Upper lobe of left lung (tissue), 6 donors: Measurements from ENCODE around the gene UNCX. TPM values are rescaled to one million over a fixed set of nuclear protein-coding genes. Genes with fewer than 3 reads are reported as not detected.

Source experiments
- ATAC-seq, 2 donors: fragments of 200-7000 bp; cut with Tn5 transposase; one replicate each; pipeline ENCODE4 v1.9.1; 2022; ENCODE audit warnings: mild to moderate bottlenecking in 2 of 2, moderate library complexity in 2 of 2; ENCODE audit not compliant: low FRiP score in 2 of 2
- DNase-seq, 2 donors: peaks; one replicate each; pipeline ENCODE4 v3.0.0-alpha.2; 2019 to 2020
- H3K27ac ChIP-seq, 4 donors: fragments of 200-600 bp; sonication (generic); one replicate each; pipeline ENCODE4 v1.5.1; 2016 to 2019
- H3K27me3 ChIP-seq, 4 donors: fragments of 200-600 bp; sonication (generic); one replicate each; pipeline ENCODE4 v1.5.1; 2017 to 2019
- H3K36me3 ChIP-seq, 4 donors: fragments of 200-600 bp; sonication (generic); one replicate each; pipeline ENCODE4 v1.5.1; 2016 to 2019
- H3K4me1 ChIP-seq, 4 donors: fragments of 200-600 bp; sonication (generic); one replicate each; pipeline ENCODE4 v1.5.1; 2018 to 2019
- H3K4me3 ChIP-seq, 4 donors: fragments of 200-600 bp; sonication (generic); one replicate each; pipeline ENCODE4 v1.5.1; 2017 to 2019; ENCODE audit warnings: mild to moderate bottlenecking in 2 of 4, moderate library complexity in 1 of 4
- H3K9me3 ChIP-seq, 4 donors: fragments of 200-600 bp; sonication (generic); one replicate each; pipeline ENCODE4 v1.5.1; 2018 to 2019
- CTCF ChIP-seq, 6 experiments: fragments of 450-650 bp in 4 of 6; fragments of 200-600 bp in 2 of 6; sonication (generic) in 2 of 6; IDR thresholded peaks; one replicate each; pipeline ENCODE4 v1.5.1; 2016 to 2019; ENCODE audit warnings: antibody characterized with exemption in 6 of 6
- EP300 ChIP-seq, 4 donors: sonication (generic); formaldehyde crosslinking; IDR thresholded peaks; one replicate each; pipeline ENCODE4 v1.5.1; 2017; ENCODE audit warnings: antibody characterized with exemption in 4 of 4, control low read depth in 2 of 4
- POLR2A ChIP-seq, 4 donors: fragments of 450-650 bp; IDR thresholded peaks; one replicate each; pipeline ENCODE4 v1.5.1; 2016 to 2017; ENCODE audit warnings: antibody characterized with exemption in 4 of 4, mild to moderate bottlenecking in 2 of 4
- POLR2AphosphoS5 ChIP-seq, 2 donors: sonication (generic); formaldehyde crosslinking; IDR thresholded peaks; one replicate each; pipeline ENCODE4 v1.5.1; 2017; ENCODE audit warnings: antibody characterized with exemption in 2 of 2
- WGBS, 2 donors: methylation state at CpG; one replicate each; pipeline ENCODE4 v1.1.5; 2017 to 2018; 5-methylcytosine and 5-hydroxymethylcytosine counted together
- total RNA-seq, 6 donors: library from RNA; depleted of rRNA in 4 of 6; stranded (reverse); fragments of >200 nt in 4 of 6; gene quantifications; one replicate each; pipeline versions ENCODE4 v1.1.0 to v1.2.1, GENCODE V29; 2016 to 2021
- donor health status: DM: no; HTN: no; CAD: no; lungs with moderate emphysema.
- donor health status: DM: no; HTN: yes; CAD: no; lungs with severe emphysema.

UNCX gene
- total RNA-seq, 6 donors from 2014 or later: not detected

- Histone ChIP-seq H3K4me1 (peaks cover 0 to 3% (median 0%) of the 10 kb centered on the region in 4 donors), H3K9me3 (no peaks in the 10 kb centered on the region), H3K27me3 (peaks cover 0 to 45% (median 17%) of the 10 kb centered on the region in 4 donors), H3K36me3 (no peaks in the 10 kb centered on the region), H3K4me3 (no peak overlapping the region), H3K27ac (no peak overlapping the region)
- DNase-seq (peak in 1 of 2 donors; percentile 73), ATAC-seq (no peak)
- no peak for TF ChIP-seq POLR2A (IDR thresholded peaks at IDR 0.05)
- no peak for TF ChIP-seq POLR2AphosphoS5 (IDR thresholded peaks at IDR 0.05)
- no peak for TF ChIP-seq EP300 (IDR thresholded peaks at IDR 0.05)
- TF ChIP-seq CTCF (IDR thresholded peaks at IDR 0.05): no peak
- WGBS, 2 donors: 57 to 76% methylated on average over 12 to 19 of the region's 20 CpGs
Observed at GRCh38 chr7:1253681-1254181, 21.1 kb downstream of the UNCX start.

GRCh38 chr7:1254281-1255079, 21.8 kb downstream of the UNCX start:
- H3K27ac ChIP-seq: no peak overlapping the region
- DNase-seq (no peak), ATAC-seq (no peak)
- H3K4me3 ChIP-seq: no peak overlapping the region
- no peaks in the 10 kb centered on the region for H3K4me1 ChIP-seq
- WGBS, 2 donors: 26 to 33% methylated on average over 12 to 29 of the region's 34 CpGs
- no peaks in the 10 kb centered on the region for H3K9me3 ChIP-seq
- H3K36me3 ChIP-seq: no peaks in the 10 kb centered on the region
- TF ChIP-seq EP300 (IDR thresholded peaks at IDR 0.05) (no peak), POLR2AphosphoS5 (IDR thresholded peaks at IDR 0.05) (no peak), CTCF (IDR thresholded peaks at IDR 0.05) (no peak), POLR2A (IDR thresholded peaks at IDR 0.05) (no peak)
- peaks cover 0 to 43% (median 13%) of the 10 kb centered on the region in 4 donors for H3K27me3 ChIP-seq

GRCh38 chr7:1255080-1255816, 22.6 kb downstream of the UNCX start:
- no peak overlapping the region for H3K4me3 ChIP-seq
- WGBS, 2 donors: 20 to 37% methylated on average over 2 to 21 of the region's 21 CpGs
- H3K4me1 ChIP-seq: no peaks in the 10 kb centered on the region
- ATAC-seq (no peak), DNase-seq (peak in 1 of 2 donors; percentile 81)
- H3K36me3 ChIP-seq: no peaks in the 10 kb centered on the region
- TF ChIP-seq CTCF (IDR thresholded peaks at IDR 0.05): no peak
- no peak for TF ChIP-seq POLR2AphosphoS5 (IDR thresholded peaks at IDR 0.05)
- TF ChIP-seq EP300 (IDR thresholded peaks at IDR 0.05): no peak
- no peak for TF ChIP-seq POLR2A (IDR thresholded peaks at IDR 0.05)
- H3K27ac ChIP-seq: no peak overlapping the region
- peaks cover 0 to 40% (median 11%) of the 10 kb centered on the region in 4 donors for H3K27me3 ChIP-seq
- no peaks in the 10 kb centered on the region for H3K9me3 ChIP-seq

- Histone ChIP-seq H3K4me1 (no peaks in the 10 kb centered on the region), H3K27ac (no peak overlapping the region), H3K27me3 (peaks cover 0 to 38% (median 9%) of the 10 kb centered on the region in 4 donors), H3K36me3 (no peaks in the 10 kb centered on the region), H3K9me3 (no peaks in the 10 kb centered on the region), H3K4me3 (no peak overlapping the region)
- DNase-seq (peak in 1 of 2 donors; percentile 69), ATAC-seq (no peak)
- 53 to 68% methylated on average over 19 to 26 of the region's 26 CpGs for WGBS, 2 donors
- TF ChIP-seq POLR2AphosphoS5 (IDR thresholded peaks at IDR 0.05): no peak
Observed at GRCh38 chr7:1255817-1256340, 23.2 kb downstream of the UNCX start.

- no peaks in the 10 kb centered on the region for H3K9me3 ChIP-seq
- H3K4me3 ChIP-seq: no peak overlapping the region
- H3K36me3 ChIP-seq: no peaks in the 10 kb centered on the region
- no peaks in the 10 kb centered on the region for H3K4me1 ChIP-seq
- no peak for ATAC-seq
- peaks cover 0 to 34% (median 9%) of the 10 kb centered on the region in 4 donors for H3K27me3 ChIP-seq
- WGBS, 2 donors: 80 to 84% methylated on average over 4 to 10 of the region's 11 CpGs
- TF ChIP-seq POLR2AphosphoS5 (IDR thresholded peaks at IDR 0.05) (no peak), CTCF (IDR thresholded peaks at IDR 0.05) (no peak), POLR2A (IDR thresholded peaks at IDR 0.05) (no peak), EP300 (IDR thresholded peaks at IDR 0.05) (no peak)
- no peak for DNase-seq
- H3K27ac ChIP-seq: no peak overlapping the region
Observed at GRCh38 chr7:1256621-1257020, 23.9 kb downstream of the UNCX start.
